HG02852 (cell line): Measurements from ENCODE around the gene WDR76.
"Not testable (repeated sequence)": the region's sequence is repeated elsewhere in the genome, so short reads cannot be mapped to it uniquely, and the experiment has no call there.

Source experiments
- ATAC-seq: cut with Tn5 transposase; IDR thresholded peaks from one replicate; pipeline ENCODE4 v1.9.1; 2021; ENCODE audit warnings: mild to moderate bottlenecking, moderate library complexity; ENCODE audit not compliant: unreplicated experiment

WDR76 gene

GRCh38 chr15:43815064-43815463 lies 11.7 kb upstream of the WDR76 start:
- not testable (repeated sequence) for ATAC-seq

DNA sequence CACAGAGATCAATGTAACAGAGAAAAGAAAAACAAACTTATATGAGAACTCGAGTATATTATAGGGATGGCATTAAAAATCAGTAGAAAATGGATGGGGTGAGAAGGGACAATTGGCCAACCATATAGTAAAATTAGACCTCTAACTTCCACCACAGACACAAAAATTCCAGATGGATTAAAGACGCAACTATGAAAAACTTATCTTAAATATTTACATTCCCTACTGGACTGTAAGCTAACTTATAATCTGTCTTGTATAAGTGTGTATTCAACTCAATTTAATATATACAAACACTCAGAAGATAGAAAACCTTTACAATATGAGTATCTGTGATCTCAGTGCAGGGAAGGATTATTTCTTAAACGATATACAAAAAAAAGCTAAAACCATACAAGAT lies 5.3 kb upstream of the WDR76 start:
- ATAC-seq: no peak

DNA sequence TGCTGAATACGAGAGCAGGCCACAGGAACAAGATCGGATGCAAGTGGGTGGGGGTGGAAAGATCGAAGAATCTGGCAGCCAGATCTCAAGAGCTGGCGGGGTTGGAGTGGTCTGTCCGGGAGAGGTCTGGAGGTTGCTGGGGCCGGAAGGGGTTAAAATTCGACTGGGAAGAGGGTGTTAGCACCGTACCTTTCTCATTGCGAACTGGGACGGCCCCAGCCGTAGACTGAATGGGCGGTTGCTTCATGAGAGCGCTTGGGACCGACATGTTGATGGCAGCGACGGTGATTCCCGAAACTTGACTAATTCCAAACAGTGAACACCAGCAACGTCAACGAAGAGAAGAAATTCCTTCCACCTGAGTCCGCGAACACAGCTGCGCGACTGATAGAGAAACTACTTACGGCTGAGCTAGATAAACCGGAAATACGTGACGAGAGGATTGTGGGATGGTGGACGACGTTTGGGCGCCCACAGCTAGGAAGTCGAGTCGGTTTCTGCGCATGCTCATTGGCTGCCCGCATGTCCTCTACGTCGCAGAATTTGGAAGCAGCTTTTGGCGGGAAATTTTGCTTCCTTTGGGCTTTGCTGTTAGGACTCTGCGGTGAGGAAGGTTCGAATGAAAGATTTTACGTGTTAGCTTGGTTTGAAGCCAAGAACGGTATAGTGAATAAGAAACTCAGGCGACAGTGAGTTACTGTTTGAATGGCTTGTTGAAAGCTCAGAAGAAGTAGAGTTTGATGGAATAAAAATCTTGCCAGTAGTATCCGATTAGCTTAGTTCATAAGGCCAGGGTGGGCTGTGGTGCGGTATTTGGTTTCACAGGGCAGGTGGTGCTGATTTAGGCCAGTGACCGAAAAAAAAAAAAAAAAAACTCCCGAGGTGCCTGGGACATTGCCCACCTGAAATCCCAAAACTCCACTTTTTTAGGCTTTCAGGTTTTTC lies 2.2 kb upstream of the WDR76 start, which contains the start of gene MFAP1:
Gene MFAP1 (minus strand): TSS at position 389 of the 945 bp plus-strand sequence. CDS start 121 bp downstream, at position 268.
- peak; percentile 75 for ATAC-seq

DNA sequence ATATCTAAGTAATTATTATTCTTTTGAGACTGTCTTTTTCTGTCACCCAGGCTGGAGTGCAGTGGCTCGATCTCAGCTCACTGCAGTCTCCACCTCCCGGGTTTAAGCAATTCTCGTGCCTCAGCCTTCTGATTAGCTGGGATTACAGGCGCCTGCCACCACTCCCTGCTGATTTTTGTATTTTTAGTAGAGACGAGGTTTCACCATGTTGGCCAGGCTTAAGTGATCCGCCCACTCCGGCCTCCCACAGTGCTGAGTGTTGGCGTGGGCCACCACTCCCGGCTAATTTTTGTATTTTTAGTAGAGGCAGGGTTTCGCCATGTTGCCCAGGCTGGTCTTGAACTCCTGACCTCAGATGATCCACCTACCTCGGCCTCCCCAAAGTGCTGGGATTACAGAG lies 1.5 kb upstream of the WDR76 start:
- ATAC-seq: not testable (repeated sequence)

GRCh38 chr15:43826029-43826507 lies 734 bp upstream of the WDR76 start:
- no peak for ATAC-seq

- no peak for ATAC-seq
These were observed 1.4 kb downstream of the WDR76 start for GRCh38 chr15:43828061-43828657.

GRCh38 chr15:43829951-43830540 lies 3.2 kb downstream of the WDR76 start:
- ATAC-seq: not testable (repeated sequence)

DNA sequence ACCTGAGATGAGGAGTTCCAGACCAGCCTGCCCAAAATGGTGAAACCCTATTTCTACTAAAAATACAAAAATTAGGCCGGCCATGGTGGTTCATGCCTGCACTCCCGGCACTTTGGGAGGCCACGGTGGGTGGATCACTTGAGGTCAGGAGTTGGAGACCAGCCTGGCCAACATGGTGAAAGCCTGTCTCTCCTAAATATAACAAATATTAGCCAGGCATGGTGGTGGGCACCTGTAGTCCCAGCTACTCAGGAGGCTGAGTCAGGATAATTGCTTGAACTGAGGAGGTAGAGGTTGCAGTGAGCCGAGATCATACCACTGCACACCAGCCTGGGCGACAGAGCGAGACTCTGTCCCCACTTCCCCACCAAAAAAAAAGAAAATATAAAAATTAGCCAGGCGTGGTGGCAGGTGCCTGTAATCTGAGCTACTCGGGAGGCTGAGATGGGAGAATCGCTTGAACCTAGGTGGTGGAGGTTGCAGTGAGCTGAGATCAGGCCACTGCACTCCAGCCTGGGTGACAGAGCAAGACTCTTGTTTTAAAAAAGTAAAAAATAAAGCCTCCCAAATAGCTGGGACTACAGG lies 4.0 kb downstream of the WDR76 start:
- ATAC-seq: not testable (repeated sequence)

DNA sequence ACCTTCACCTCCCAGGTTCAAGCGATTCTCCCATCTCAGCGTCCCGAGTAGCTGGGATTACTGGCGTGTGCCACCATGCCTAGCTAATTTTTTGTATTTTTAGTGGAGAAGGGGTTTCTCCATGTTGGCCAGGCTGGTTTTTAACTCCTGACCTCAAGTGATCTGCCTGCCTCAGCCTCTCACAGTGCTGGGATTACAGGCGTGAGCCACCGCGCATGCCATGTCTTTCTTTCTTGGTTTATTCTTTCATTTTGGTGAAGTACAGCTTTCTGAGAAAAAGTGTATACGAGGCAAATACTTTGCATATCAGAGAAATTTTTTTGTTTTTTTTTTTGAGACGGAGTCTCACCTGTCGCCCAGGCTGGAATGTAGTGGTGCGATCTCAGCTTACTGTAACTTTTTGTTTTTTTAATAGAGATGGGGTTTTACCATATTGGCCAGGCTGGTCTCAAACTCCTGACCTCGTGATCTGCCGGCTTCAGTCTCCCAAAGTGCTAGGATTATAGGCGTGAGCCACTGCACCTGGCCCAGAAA lies 4.8 kb downstream of the WDR76 start:
- not testable (repeated sequence) for ATAC-seq

GRCh38 chr15:43832485-43832884 lies 5.7 kb downstream of the WDR76 start:
- ATAC-seq: not testable (repeated sequence)

DNA sequence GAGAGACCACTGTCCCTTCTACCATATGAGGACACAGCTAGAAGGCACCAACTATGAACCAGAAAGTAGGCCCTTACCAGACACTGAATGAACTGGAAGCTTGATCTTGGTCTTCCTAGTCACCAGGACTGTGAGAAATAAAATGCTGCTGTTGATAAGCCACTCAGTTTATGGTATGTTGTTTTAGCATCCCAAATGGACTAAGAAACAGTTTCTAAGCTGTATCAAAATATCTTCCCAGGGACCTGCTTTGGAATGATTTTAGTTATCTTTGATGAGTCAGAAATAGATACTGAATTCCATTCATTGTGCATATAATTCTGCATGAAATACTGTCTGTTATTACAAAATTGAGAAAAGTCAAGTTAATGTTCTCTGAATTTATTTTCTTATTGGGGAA lies 18.6 kb downstream of the WDR76 start:
- no peak for ATAC-seq

DNA sequence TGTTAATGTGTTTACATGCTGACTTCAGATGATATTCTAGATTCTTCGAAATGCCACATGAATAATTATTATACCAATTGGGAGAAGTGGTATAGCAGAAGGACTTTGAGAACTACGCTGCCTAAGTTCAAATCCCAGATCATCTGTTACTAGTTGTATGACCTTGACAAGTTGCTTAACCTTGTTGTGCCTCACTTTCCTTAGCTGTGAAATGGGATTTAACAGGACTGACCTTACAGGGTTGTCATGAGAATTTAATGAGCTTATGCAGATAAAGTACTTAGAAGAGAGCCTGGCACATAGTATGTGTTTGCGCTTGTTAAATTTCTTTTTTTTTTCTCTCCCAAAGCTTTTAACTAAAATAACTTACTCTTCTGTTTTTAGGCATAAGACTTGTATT lies 24.4 kb downstream of the WDR76 start:
- ATAC-seq: no peak

- no peak for ATAC-seq
These were observed 25.8 kb downstream of the WDR76 start for GRCh38 chr15:43852607-43853006.

GRCh38 chr15:43854801-43855200 lies 28.0 kb downstream of the WDR76 start:
- ATAC-seq: no peak

GRCh38 chr15:43859546-43859945 lies 32.7 kb downstream of the WDR76 start:
- ATAC-seq: no peak

DNA sequence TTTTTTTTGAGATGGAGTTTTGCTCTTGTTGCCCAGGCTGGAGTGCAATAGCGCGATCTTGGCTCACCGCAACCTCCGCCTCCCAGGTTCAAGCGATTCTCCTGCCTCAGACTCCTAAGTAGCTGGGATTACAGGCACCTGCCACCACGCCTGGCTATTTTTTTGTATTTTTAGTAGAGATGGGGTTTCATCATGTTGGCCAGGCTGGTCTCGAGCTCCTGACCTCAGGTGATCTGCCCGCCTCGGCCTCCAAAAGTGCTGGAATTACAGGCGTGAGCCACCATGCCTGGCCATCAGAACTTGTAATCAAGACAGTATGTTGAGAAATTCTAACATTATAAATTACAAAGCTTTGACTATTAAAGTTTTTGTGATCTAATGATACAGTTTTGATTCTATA lies 39.8 kb downstream of the WDR76 start:
- not testable (repeated sequence) for ATAC-seq

GRCh38 chr15:43867096-43867495 lies 40.3 kb downstream of the WDR76 start:
- no peak for ATAC-seq

DNA sequence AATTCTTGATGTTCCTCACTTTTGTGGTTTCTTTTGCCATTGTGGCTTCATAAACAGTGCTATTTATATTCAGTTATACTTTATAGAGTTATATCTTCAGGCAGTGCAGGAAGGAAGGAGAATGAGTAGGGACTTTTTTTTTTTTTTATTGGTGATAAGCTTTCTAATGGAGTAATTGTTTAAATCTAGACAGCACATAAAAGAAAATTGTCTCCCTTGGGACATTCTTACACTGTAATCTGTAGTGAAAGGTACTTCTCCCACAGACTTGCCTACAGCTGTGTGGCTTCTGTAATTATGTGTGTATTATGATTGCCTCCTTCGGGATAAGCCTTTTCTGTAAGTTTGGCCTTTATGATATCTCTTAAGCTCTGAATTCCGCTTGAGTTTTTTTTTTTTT lies 41.6 kb downstream of the WDR76 start:
- ATAC-seq: no peak

- no peak for ATAC-seq
These were observed 45.0 kb downstream of the WDR76 start for GRCh38 chr15:43871835-43872234.

DNA sequence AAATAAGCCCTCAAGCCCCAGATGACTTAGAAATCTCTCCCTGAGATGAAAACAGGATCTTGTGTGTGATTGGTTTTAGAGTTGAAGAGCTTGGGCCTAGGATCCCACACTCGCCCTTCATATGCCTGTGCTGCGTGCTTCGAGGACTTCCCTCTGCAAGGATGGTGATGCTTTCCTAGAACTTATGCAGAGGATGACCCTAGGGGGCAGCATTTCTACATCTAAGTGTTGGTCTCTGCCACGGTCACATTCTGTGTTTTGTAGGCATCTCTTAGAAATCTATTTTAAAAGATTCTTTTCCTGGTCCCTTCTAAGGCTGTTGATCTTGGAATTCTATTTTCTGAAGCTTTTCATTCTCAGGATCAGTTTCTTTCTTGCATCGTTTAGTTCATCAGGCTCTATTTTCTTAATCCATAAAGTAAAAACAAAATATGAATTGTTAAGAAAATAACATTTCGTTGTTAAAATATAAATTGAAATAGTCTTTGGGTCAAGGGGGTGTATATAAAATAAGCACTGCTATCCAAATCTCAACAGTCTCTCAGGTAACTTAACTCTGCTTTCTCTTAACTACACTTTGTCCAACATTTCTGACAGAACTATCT lies 45.7 kb downstream of the WDR76 start:
- no peak for ATAC-seq
